ENCODE data around the gene POC1B.
A peak's percentile ranks its signal among the peaks of the same experiment; 100 is the strongest.

Gene POC1B

DNA sequence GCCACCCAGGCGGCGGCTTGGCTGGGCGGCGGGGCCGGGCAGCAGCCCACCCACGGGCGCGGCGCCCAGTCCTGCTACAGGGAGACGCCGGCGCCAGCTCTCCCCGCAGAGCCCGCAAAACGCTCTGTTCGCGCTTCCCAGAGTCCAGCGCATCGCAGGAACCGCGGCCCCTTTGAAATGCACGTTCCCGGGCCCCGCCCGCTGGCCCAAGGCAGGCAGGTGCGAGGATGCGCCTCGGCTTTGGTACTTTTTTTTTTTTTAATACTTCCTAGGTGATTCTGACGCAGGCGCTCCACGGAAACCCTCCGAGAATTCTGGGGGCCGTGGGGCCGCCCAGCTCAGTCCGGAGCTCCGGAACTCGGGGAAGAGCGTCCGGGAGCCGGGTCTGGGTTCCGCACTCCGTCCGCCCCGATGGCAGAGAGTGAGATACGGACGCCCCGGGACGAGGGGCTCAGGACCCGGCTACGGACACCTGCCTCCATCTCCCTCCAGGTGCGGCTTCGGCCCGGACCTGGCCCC is 483 bp downstream of the POC1B start:
- H3K4me3 ChIP-seq (ENCODE audit: control insufficient read depth, low read depth, low read length): peak overlapping the region; percentile 65
- TF ChIP-seq, protein P1, sequence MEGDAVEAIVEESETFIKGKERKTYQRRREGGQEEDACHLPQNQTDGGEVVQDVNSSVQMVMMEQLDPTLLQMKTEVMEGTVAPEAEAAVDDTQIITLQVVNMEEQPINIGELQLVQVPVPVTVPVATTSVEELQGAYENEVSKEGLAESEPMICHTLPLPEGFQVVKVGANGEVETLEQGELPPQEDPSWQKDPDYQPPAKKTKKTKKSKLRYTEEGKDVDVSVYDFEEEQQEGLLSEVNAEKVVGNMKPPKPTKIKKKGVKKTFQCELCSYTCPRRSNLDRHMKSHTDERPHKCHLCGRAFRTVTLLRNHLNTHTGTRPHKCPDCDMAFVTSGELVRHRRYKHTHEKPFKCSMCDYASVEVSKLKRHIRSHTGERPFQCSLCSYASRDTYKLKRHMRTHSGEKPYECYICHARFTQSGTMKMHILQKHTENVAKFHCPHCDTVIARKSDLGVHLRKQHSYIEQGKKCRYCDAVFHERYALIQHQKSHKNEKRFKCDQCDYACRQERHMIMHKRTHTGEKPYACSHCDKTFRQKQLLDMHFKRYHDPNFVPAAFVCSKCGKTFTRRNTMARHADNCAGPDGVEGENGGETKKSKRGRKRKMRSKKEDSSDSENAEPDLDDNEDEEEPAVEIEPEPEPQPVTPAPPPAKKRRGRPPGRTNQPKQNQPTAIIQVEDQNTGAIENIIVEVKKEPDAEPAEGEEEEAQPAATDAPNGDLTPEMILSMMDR (IDR thresholded peaks at IDR 0.05; ENCODE audit: control insufficient read depth, insufficient read depth, low read depth, low read length, missing control alignments): no peak
- no peak for DNase-seq (ENCODE audit: low read depth)

DNA sequence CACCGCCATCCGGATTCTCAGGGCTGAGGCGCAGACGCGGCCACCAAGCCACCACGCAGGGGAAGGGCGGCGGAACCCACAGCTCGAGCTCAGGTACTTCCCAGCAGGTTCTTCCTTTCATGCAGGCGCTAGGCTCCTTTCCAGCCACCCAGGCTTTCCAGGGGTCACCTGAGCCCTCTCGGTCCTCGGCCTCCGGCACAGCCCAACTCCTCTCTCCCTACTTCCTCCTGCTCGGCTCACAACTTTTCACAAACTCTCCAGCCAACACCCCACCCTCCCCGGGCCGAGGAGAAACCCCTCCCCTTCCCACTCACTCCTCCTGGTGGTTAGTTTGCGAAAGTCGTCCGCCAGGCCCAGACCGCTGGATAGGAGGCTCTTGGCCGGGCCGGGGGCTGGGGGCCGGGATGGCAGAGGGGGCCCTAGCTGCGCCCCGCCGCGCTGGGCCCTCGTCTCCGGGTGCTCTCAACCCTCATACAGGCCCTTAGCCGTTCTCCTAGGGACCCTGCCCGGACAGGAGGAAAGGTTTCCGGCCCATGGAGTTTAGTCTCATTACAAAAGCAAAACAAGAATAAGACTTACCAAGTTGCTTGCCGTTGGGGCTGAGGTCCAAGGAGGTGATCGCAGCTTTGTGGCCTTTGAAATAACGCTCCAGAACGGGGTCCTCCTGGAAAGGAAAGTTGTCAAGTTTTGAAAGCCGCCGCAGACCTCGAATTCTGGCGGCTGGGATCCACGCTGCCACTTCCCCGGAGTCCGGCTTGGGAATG is 1.1 kb downstream of the POC1B start, which contains the start of gene GALNT4:
TSS of gene GALNT4 (minus strand) at position 256 of the 764 bp plus-strand sequence. CDS start at position 9, 247 bp downstream.
- DNase-seq (ENCODE audit: low read depth): peak; percentile 46
- H3K4me3 ChIP-seq (ENCODE audit: control insufficient read depth, low read depth, low read length): peak within 1 kb of the TSS; percentile 65
- TF ChIP-seq, protein P1 (IDR thresholded peaks at IDR 0.05; ENCODE audit: control insufficient read depth, insufficient read depth, low read depth, low read length, missing control alignments): peak; percentile 78

DNA sequence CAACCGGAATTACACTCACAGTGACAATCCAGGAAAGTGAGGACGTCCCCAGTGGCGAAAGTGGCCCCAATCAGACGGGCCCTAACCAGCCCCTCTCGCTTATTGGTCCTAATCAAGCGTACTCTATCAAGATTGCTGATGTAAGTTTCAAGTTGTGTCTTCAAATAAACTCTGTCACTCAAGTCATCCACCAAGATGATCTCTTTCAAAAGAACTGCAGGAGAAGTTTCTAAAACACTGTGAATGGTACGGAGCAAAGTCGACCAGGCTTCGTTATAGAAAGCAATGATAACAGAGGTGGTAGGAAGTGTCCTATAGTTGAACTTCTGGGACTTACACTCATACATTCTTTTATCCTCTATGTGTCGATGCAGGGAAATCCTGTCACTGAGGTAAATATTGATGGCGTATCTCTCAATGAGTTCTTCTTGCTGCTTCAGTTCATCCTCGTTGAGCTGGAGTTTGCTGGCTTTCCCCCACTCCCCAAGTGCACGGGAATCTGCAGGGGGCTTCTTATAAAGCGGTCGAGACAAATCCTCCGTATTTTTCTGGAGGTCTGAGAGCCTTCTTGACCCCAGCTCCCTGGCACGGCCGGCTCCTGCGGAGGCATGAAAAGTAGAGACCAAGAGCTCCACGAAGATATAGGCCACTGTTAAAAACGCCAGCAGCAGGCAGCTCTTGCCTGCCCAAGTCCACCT is 1.9 kb downstream of the POC1B start:
- peak overlapping the region; percentile 65 for H3K4me3 ChIP-seq (ENCODE audit: control insufficient read depth, low read depth, low read length)
- no peak for DNase-seq (ENCODE audit: low read depth)
- TF ChIP-seq, protein P1 (IDR thresholded peaks at IDR 0.05; ENCODE audit: control insufficient read depth, insufficient read depth, low read depth, low read length, missing control alignments): no peak

DNA sequence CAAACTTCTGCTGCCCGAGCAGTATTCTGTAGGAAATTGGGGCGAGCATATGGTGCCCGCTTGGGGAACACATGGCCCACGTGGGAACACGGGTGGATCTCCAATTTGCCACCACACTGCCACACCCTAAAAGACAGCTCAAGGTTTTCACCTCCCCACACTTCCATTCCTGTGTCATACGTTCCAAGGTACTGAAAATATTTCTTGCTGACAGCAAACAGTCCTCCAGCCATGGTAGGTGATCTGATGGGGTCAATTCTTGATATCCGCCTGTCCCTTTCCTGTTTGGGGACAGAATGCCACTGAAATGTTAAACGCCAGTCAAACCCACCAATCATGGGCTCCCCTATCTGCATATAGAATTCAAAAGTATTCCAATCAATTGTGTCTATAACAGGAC is 2.5 kb downstream of the POC1B start:
- TF ChIP-seq, protein P1 (IDR thresholded peaks at IDR 0.05; ENCODE audit: control insufficient read depth, insufficient read depth, low read depth, low read length, missing control alignments): no peak
- H3K4me3 ChIP-seq (ENCODE audit: control insufficient read depth, low read depth, low read length): peak overlapping the region; percentile 65
- DNase-seq (ENCODE audit: low read depth): no peak

DNA sequence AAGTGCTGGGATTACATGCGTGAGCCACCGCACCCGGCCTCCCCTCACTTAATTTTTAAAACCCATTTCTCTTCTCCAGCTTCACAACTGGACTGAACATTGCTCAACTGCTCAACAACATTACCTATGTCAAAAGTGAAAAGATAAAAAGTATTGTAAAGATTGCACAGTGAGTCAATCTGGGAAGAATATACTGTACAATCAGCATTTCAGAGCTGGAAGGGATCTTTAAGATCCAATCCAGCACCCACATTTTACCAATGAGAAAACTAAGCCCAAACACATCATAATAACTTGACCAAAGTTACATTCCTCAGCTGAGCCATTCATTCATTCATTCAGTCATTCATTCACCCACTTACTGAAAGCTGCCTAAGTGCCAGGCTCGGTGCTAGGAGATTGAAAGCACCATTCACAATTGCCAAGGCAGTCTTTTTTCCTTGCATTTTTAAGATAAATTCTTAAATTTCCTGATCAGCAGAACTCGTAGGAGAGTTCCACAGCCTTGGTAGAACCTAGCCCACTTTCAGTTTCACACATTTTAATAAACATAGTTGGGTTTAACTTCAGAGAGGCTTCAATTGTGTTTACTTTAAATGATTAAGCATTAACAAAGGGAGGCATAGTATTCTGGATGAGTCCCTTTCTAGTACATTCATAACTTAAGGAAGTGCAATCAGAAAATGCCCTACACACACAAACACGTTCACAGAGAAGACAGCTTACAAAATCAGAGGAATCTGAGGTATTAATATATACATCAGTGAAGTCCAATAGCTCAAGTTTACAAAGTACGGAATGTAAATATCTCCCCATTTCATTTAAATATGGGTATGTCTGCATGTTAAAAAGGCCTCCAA is 4.3 kb downstream of the POC1B start:
- no peak overlapping the region for H3K4me3 ChIP-seq (ENCODE audit: control insufficient read depth, low read depth, low read length)
- TF ChIP-seq, protein P1 (IDR thresholded peaks at IDR 0.05; ENCODE audit: control insufficient read depth, insufficient read depth, low read depth, low read length, missing control alignments): no peak
- no peak for DNase-seq (ENCODE audit: low read depth)

DNA sequence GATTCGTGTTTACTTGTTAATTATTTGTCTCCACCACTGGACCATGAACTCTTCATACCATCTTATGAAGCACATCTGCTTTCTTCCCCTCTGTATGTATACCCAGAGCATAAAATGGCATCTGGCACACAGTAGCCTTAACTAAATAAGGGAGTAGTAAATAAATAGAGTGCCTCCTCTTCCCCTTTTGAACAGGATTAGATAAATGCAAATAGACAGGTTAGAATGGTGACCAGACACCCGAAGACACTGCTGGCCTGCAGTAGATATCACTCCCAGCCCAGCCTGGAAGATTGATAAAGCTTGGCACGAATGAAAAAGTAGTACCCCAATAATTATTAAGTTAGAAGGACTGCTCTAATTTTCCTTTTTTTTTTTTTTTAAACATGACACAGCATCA is 8.1 kb downstream of the POC1B start:
- DNase-seq (ENCODE audit: low read depth): no peak
- no peak overlapping the region for H3K4me3 ChIP-seq (ENCODE audit: control insufficient read depth, low read depth, low read length)
- TF ChIP-seq, protein P1 (IDR thresholded peaks at IDR 0.05; ENCODE audit: control insufficient read depth, insufficient read depth, low read depth, low read length, missing control alignments): no peak

Measured in AG09309 (cell line).